KMS-11 (cell line): ENCODE data around the gene E2F6.

ENCODE experiments used
- H2AFZ ChIP-seq: fragments of 200-600 bp; sonication (generic); 2 replicates; pipeline ENCODE4 v1.6.1; 2016; ENCODE audit warnings: antibody characterized with exemption, mixed run types, low read depth
- H3K27ac ChIP-seq: fragments of 200-600 bp; sonication (generic); 2 replicates; pipeline ENCODE4 v1.6.1; 2016; ENCODE audit warnings: mild to moderate bottlenecking, mixed run types
- H3K27me3 ChIP-seq: fragments of 200-600 bp; sonication (generic); 2 replicates; pipeline ENCODE4 v1.6.1; 2017; ENCODE audit warnings: mild to moderate bottlenecking, low read depth, mixed run types, moderate library complexity; ENCODE audit not compliant: insufficient read depth
- H3K36me3 ChIP-seq: fragments of 200-600 bp; sonication (generic); 2 replicates; pipeline ENCODE4 v1.6.1; 2017; ENCODE audit warnings: mild to moderate bottlenecking, mixed run types; ENCODE audit not compliant: insufficient read depth
- H3K4me1 ChIP-seq: fragments of 200-600 bp; sonication (generic); 2 replicates; pipeline ENCODE4 v1.6.1; 2016; ENCODE audit warnings: mild to moderate bottlenecking, low read depth, mixed run types; ENCODE audit not compliant: poor library complexity, severe bottlenecking
- H3K4me2 ChIP-seq: fragments of 200-600 bp; sonication (generic); 2 replicates; pipeline ENCODE4 v1.7.0; 2016; ENCODE audit warnings: mild to moderate bottlenecking, mixed run types
- H3K4me3 ChIP-seq: fragments of 200-600 bp; sonication (generic); IDR thresholded peaks from 2 replicates; pipeline ENCODE4 v1.6.1; 2017; ENCODE audit warnings: low read depth, low read length, mixed read lengths; ENCODE audit not compliant: insufficient read depth
- H3K79me2 ChIP-seq: fragments of 200-600 bp; sonication (generic); 2 replicates; pipeline ENCODE4 v1.6.1; 2016; ENCODE audit warnings: low read depth, mixed run types; ENCODE audit not compliant: insufficient read depth
- H3K9ac ChIP-seq: fragments of 200-600 bp; sonication (generic); 2 replicates; pipeline ENCODE4 v1.6.1; 2016; ENCODE audit warnings: mild to moderate bottlenecking, mixed run types
- H4K20me1 ChIP-seq: fragments of 200-600 bp; sonication (generic); 2 replicates; pipeline ENCODE4 v1.6.1; 2016; ENCODE audit warnings: mild to moderate bottlenecking, mixed run types; ENCODE audit not compliant: insufficient read depth
- TF ChIP-seq, protein P1 (sequence below): fragments of 200-600 bp; sonication (generic); conservative IDR thresholded peaks from 2 replicates; pipeline ENCODE4 v1.6.1; 2017; ENCODE audit warnings: low read depth, mild to moderate bottlenecking, antibody characterized with exemption, low read length, moderate library complexity, mixed read lengths

E2F6 gene

DNA sequence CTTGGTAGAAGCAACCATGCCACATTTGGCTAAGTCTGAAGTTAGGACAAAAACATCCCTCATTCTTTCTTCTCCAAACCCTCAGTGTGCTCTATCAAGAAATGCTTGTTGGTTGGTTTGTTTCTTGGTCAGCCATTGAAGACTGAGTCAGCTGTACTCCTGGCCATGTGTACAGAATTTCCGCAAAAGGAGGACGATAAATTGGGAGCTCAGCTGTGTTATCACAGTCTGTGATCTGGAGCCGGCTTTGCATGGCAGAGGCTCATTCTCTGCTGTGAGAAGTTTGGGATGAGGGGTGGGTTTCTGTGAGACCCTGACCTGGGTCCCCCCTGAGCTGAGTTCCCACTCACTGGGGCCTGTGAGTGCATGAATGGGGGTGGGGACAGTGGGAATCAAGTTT, 26.3 kb upstream of the E2F6 start:
- Histone ChIP-seq H3K27ac (no peak overlapping the region), H3K27me3 (no peaks in the 10 kb centered on the region), H3K36me3 (no peaks in the 10 kb centered on the region), H4K20me1 (no peaks in the 10 kb centered on the region), H2AFZ (no peak overlapping the region), H3K4me2 (no peak overlapping the region), H3K79me2 (no peaks in the 10 kb centered on the region), H3K4me3 (no peak overlapping the region), H3K9ac (no peak overlapping the region), H3K4me1 (peaks cover 49% of the 10 kb centered on the region)
- TF ChIP-seq, protein P1, sequence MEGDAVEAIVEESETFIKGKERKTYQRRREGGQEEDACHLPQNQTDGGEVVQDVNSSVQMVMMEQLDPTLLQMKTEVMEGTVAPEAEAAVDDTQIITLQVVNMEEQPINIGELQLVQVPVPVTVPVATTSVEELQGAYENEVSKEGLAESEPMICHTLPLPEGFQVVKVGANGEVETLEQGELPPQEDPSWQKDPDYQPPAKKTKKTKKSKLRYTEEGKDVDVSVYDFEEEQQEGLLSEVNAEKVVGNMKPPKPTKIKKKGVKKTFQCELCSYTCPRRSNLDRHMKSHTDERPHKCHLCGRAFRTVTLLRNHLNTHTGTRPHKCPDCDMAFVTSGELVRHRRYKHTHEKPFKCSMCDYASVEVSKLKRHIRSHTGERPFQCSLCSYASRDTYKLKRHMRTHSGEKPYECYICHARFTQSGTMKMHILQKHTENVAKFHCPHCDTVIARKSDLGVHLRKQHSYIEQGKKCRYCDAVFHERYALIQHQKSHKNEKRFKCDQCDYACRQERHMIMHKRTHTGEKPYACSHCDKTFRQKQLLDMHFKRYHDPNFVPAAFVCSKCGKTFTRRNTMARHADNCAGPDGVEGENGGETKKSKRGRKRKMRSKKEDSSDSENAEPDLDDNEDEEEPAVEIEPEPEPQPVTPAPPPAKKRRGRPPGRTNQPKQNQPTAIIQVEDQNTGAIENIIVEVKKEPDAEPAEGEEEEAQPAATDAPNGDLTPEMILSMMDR: no peak

DNA sequence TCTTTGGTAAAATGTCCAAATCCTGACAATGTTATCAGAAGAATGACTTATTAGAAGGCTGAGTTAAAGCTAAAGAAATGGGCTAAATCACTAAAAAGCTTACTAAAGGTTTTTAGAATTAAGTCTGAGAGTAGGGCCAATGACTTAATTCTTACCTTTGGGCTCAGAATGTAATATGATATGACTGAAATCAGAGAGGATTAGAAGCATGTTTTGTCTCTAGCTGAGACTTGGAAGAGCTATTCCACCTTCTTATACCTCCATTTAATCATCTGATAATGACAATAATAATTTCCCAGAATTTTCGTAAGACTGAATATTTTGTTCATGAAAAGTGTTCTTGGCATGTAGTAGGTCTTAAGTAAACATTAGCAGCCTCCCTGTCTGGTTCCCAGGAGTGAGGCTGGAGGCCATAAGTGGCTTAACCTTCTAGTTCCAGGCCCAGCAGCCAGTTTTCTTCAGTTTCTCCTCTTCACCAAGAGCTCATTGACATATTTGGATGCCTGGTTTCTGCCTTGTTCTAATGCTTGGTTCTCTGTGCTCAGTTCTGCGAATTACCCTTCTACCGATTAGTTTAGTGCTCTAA, 25.5 kb upstream of the E2F6 start:
- TF ChIP-seq, protein P1: no peak
- H3K27ac ChIP-seq: peak overlapping the region; percentile 24; the same call in 1 of the 2 replicates
- H3K4me3 ChIP-seq: no peak overlapping the region
- H4K20me1 ChIP-seq: no peaks in the 10 kb centered on the region
- H3K9ac ChIP-seq: no peak overlapping the region
- peak overlapping the region; percentile 19 for H3K4me2 ChIP-seq
- no peaks in the 10 kb centered on the region for H3K79me2 ChIP-seq
- no peaks in the 10 kb centered on the region for H3K27me3 ChIP-seq
- peaks cover 43% of the 10 kb centered on the region for H3K4me1 ChIP-seq
- no peak overlapping the region for H2AFZ ChIP-seq
- H3K36me3 ChIP-seq: no peaks in the 10 kb centered on the region

- TF ChIP-seq, protein P1: no peak
- H3K4me1 ChIP-seq: peaks cover 55% of the 10 kb centered on the region
Measured at GRCh38 chr2:11490194-11490593, 24.2 kb upstream of the E2F6 start.

DNA sequence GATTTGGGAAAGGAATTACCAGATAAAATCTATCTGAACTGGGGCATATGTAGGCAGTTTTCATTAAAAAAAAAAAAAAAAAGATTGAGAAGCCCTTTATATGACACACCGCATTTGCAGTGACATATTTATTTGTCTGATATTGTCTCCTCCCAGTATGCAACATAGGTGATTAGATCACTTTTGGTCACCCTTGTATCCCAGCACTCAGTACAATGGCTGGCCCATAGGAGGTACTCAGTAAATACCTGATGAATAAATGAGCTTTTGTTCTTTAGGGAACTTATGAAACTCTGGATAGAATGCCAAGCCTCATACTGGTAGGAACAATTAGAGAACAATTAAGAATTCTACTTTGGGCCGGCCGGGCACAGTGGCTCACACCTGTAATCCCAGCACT, 22.8 kb upstream of the E2F6 start:
- no peak overlapping the region for H2AFZ ChIP-seq
- no peak overlapping the region for H3K27ac ChIP-seq
- H4K20me1 ChIP-seq: no peaks in the 10 kb centered on the region
- H3K9ac ChIP-seq: no peak overlapping the region
- no peaks in the 10 kb centered on the region for H3K36me3 ChIP-seq
- no peaks in the 10 kb centered on the region for H3K27me3 ChIP-seq
- H3K4me1 ChIP-seq: peaks cover 60% of the 10 kb centered on the region
- no peak overlapping the region for H3K4me3 ChIP-seq
- H3K79me2 ChIP-seq: no peaks in the 10 kb centered on the region
- TF ChIP-seq, protein P1: no peak
- H3K4me2 ChIP-seq: no peak overlapping the region

More at GRCh38 chr2:11490194-11490593, 24.2 kb upstream of the E2F6 start:
- H4K20me1 ChIP-seq: no peaks in the 10 kb centered on the region
- H3K27ac ChIP-seq: no peak overlapping the region
- H3K4me2 ChIP-seq: no peak overlapping the region
- no peaks in the 10 kb centered on the region for H3K27me3 ChIP-seq
- H3K36me3 ChIP-seq: no peaks in the 10 kb centered on the region
- H3K9ac ChIP-seq: no peak overlapping the region
- no peaks in the 10 kb centered on the region for H3K79me2 ChIP-seq
- no peak overlapping the region for H2AFZ ChIP-seq
- H3K4me3 ChIP-seq: no peak overlapping the region
